Measurements from ENCODE around the gene FTL. TPM values are rescaled to one million over a fixed set of nuclear protein-coding genes. Genes with fewer than 3 reads are reported as not detected.

Gene FTL
- total RNA-seq, 1 experiment from 2014 or later = 1,245 TPM

GRCh38 chr19:49011194-49011593 lies 46.1 kb downstream of the FTL start:
- H2BK12ac ChIP-seq (ENCODE audit: insufficient read length, low read depth, low read length) = no peak overlapping the region
- no peaks in the 10 kb centered on the region for H3K27me3 ChIP-seq (ENCODE audit: insufficient read depth, low read length)
- no peaks in the 10 kb centered on the region for H3K4me1 ChIP-seq (ENCODE audit: insufficient read depth, low read length)
- no peak overlapping the region for H2AK5ac ChIP-seq (ENCODE audit: insufficient read length, low read length)
- DNase-seq = no peak
- H3K4me3 Mint-ChIP-seq = no peak overlapping the region
- no peaks in the 10 kb centered on the region for H3K79me1 ChIP-seq (ENCODE audit: insufficient read depth, low read depth, low read length, poor library complexity, severe bottlenecking)
- H3K9me3 ChIP-seq (ENCODE audit: control insufficient read depth, low read depth, low read length) = no peaks in the 10 kb centered on the region
- no peak overlapping the region for H4K5ac ChIP-seq (ENCODE audit: insufficient read length, low read depth, low read length)
- H3K23me2 ChIP-seq (ENCODE audit: insufficient read length, low read depth, low read length, poor library complexity, severe bottlenecking) = no peaks in the 10 kb centered on the region
- no peak overlapping the region for H3K18ac ChIP-seq (ENCODE audit: insufficient read length, low read depth, low read length)
- H2BK5ac ChIP-seq (ENCODE audit: insufficient read length, low read length) = no peak overlapping the region
- H2BK15ac ChIP-seq (ENCODE audit: low read depth, low read length) = no peak overlapping the region
- H4K91ac ChIP-seq (ENCODE audit: insufficient read length, low read depth, low read length) = no peak overlapping the region
- no peak overlapping the region for H3T11ph ChIP-seq (ENCODE audit: low read length)
- WGBS (ENCODE audit: extremely low coverage, insufficient read length, low lambda C conversion rate) = no CpG with 5 or more reads among the region's 17 CpGs
- no peaks in the 10 kb centered on the region for H3K4me1 Mint-ChIP-seq
- H2BK120ac ChIP-seq (ENCODE audit: low read depth, low read length, poor library complexity, severe bottlenecking) = no peak overlapping the region
- no peak overlapping the region for H3K27ac ChIP-seq (ENCODE audit: insufficient read length, low read depth, low read length)
- H3K27me3 Mint-ChIP-seq (ENCODE audit: low read depth) = no peaks in the 10 kb centered on the region
- no peak overlapping the region for H3K23ac ChIP-seq (ENCODE audit: insufficient read length, low read depth, low read length)
- no peak overlapping the region for H3K56ac ChIP-seq (ENCODE audit: insufficient read length, low read depth, low read length)
- H2AFZ ChIP-seq (ENCODE audit: low read length) = no peak overlapping the region
- H3K4me2 ChIP-seq (ENCODE audit: insufficient read depth, insufficient read length, low read length) = no peak overlapping the region
- H3K27ac Mint-ChIP-seq = no peak overlapping the region
- H4K8ac ChIP-seq (replicated peaks; ENCODE audit: insufficient read length, low read depth, low read length) = no peak overlapping the region
- no peak overlapping the region for H3K9ac ChIP-seq (ENCODE audit: extremely low read depth, insufficient read length, low read length)
- no peak for TF ChIP-seq CTCF (conservative IDR thresholded peaks at IDR 0.05)
- H3K79me2 ChIP-seq (ENCODE audit: insufficient read depth, low read length) = no peaks in the 10 kb centered on the region
- H3K4ac ChIP-seq (ENCODE audit: low read depth, low read length) = no peak overlapping the region
- H3K9me3 Mint-ChIP-seq = no peaks in the 10 kb centered on the region
- H4K20me1 ChIP-seq (ENCODE audit: control insufficient read depth, insufficient read depth, insufficient read length) = no peaks in the 10 kb centered on the region
- no peak overlapping the region for H2BK20ac ChIP-seq (ENCODE audit: low read depth, low read length, poor library complexity, severe bottlenecking)
- H3K36me3 Mint-ChIP-seq (ENCODE audit: insufficient read depth in 1 of 3, low read depth in 3 of 3) = peaks cover 31 to 84% (median 81%) of the 10 kb centered on the region in 3 experiments; a peak in 6 of 7 replicates
- no peak overlapping the region for H3K14ac ChIP-seq (ENCODE audit: insufficient read depth, low read length)

All from H9 (cell line).